NT2/D1 (cell line): ENCODE results near the gene TMEM41B.
"Not testable (repeated sequence)": the region's sequence is repeated elsewhere in the genome, so short reads cannot be mapped to it uniquely, and the experiment has no call there.

ENCODE experiments used
- DNase-seq: peaks from one replicate; pipeline ENCODE4 v3.0.0-alpha.2; 2011; ENCODE audit warnings: low read depth, low spot score
- H3K27me3 ChIP-seq: 2 replicates; pipeline ENCODE4 v1.6.0; 2011; ENCODE audit warnings: mild to moderate bottlenecking; ENCODE audit not compliant: insufficient read length, insufficient read depth
- H3K36me3 ChIP-seq: 2 replicates; pipeline ENCODE4 v1.6.1; 2011; ENCODE audit warnings: mild to moderate bottlenecking, low read length, mixed read lengths; ENCODE audit not compliant: insufficient read depth, insufficient read length
- H3K4me1 ChIP-seq: 2 replicates; pipeline ENCODE4 v1.5.1; 2011; ENCODE audit not compliant: insufficient read depth, insufficient read length
- H3K4me3 ChIP-seq: 2 replicates; pipeline ENCODE4 v1.5.1; 2011; ENCODE audit warnings: low read depth; ENCODE audit not compliant: insufficient read length
- H3K9ac ChIP-seq: 2 replicates; pipeline ENCODE4 v1.6.0; 2011; ENCODE audit warnings: low read depth; ENCODE audit not compliant: insufficient read length
- H3K9me3 ChIP-seq: 2 replicates; pipeline ENCODE4 v1.5.1; 2011; ENCODE audit warnings: mild to moderate bottlenecking, low read length; ENCODE audit not compliant: insufficient read depth
- SUZ12 ChIP-seq: IDR thresholded peaks from 2 replicates; pipeline ENCODE4 v1.6.1; 2011; ENCODE audit not compliant: insufficient read length, insufficient read depth; ENCODE audit errors: extremely low read depth
- YY1 ChIP-seq: IDR thresholded peaks from 2 replicates; pipeline ENCODE4 v1.6.1; 2011; ENCODE audit not compliant: insufficient read length, insufficient read depth
- ZNF274 ChIP-seq: IDR thresholded peaks from 2 replicates; pipeline ENCODE4 v1.6.1; 2011; ENCODE audit warnings: mild to moderate bottlenecking, low read depth, low read length

The TMEM41B gene

DNA sequence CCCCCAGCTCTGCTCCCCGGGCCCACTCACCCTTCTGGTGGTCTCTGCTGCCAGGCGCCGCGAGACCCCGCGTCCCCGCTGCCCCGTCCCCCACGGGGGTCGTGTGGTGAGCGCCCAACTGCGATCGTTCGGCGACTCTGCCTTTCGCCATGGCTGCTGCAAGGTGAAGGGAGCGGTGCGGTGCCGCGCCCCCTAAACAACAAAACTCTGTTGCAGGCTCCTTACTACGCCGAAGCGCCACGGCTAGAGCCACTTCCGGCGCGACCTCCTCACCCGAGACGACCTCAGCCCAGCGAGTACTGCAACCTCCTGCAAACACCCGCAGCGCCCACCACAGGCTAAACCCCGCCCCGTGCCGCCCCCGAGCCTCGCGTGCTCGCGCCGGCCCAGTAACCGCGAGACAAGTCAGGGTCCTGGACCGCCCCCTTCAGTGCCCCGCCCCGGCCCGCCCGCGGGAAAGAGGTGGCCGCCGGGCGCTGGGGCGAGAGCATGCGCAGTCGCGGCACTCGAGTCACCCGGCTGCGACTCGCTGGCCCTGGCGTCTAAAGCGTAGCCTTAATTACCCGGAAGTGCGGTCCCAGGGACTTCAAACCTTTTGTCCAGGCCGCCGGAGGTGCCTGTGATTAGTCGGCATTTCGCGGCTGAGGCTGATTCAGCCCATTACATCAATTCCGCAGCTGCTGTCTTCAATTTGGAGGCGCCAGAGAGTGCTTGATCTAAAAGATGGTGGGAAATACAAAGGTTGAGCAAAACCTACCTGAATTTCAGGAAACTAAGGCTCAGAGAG is at the start of gene TMEM41B:
Gene TMEM41B, minus strand, starts transcription at position 303 of the 787 bp plus-strand sequence. Its CDS starts 152 bp downstream, at position 151.
- Histone ChIP-seq H3K36me3 (peaks cover 14% of the 10 kb centered on the region), H3K27me3 (no peaks in the 10 kb centered on the region), H3K4me1 (peaks cover 9% of the 10 kb centered on the region), H3K9me3 (no peaks in the 10 kb centered on the region), H3K9ac (peak within 1 kb of the TSS; percentile 96), H3K4me3 (peak within 1 kb of the TSS; percentile 96)
- peak; percentile 98 for DNase-seq
- TF ChIP-seq SUZ12 (no peak), ZNF274 (no peak), YY1 (no peak)

GRCh38 chr11:9362393-9362863 is 48.0 kb upstream of the TMEM41B start:
- H3K36me3 ChIP-seq, result no peaks in the 10 kb centered on the region
- H3K9me3 ChIP-seq, result no peaks in the 10 kb centered on the region
- peaks cover 7% of the 10 kb centered on the region for H3K4me1 ChIP-seq
- H3K9ac ChIP-seq, result no peak overlapping the region
- DNase-seq, result no peak
- H3K27me3 ChIP-seq, result no peaks in the 10 kb centered on the region
- no peak for TF ChIP-seq YY1
- TF ChIP-seq ZNF274, result no peak
- TF ChIP-seq SUZ12, result no peak
- no peak overlapping the region for H3K4me3 ChIP-seq

DNA sequence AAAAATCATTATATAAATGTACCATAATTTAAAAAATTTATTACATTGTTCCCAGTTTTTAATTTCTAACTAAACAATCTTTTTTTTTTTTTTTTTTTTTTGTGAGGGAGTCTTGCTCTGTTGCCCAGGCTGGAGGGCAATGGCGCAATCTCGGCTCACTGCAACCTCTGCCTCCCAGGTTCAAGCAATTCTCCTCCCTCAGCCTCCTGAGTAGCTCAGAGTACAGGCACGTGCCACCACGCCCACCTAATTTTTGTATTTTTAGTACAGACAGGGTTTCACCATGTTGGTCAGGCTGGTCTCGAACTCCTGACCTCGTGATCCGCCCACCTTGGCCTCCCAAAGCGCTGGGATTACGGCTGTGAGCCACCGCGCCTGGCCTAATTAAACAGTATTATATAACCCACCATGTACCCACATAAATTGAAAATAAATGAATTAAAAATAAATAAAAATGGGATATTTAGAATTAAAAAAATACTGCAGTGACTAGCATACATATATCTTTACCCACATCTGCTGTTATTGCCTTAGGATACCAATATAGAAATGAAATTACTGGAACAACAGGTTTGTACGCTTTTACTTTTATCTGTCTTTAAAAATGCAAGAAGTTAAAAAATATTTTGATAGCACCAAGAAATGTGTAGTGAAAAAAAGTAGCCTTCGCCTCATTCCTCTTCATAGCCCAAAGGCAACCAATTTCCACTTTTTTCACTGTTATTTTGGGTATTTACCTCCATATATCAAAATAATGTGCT is 46.6 kb upstream of the TMEM41B start:
- H3K9me3 ChIP-seq, H3K36me3 ChIP-seq, DNase-seq, H3K27me3 ChIP-seq, H3K4me1 ChIP-seq, H3K4me3 ChIP-seq, H3K9ac ChIP-seq: not testable (repeated sequence)

DNA sequence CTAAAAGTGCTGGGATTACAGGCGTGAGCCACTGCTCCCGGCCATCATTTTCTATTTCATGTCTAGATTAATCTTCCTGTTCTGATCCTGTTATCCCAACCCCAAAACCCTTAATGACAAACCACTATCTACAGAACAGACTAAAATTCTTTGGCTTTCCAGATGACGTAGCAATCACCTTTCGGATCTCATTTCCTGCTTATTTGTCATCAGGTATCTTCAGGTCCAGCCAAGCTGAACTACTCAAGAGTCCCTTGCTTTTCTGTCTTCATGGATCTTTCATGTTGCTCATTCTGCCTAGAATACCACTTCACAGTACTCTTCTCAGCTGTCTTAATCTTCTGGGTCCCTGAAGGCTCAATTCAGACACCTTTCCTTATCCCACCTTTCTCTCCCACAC is 42.6 kb upstream of the TMEM41B start:
- no peak for DNase-seq
- Histone ChIP-seq H3K9ac (no peak overlapping the region), H3K4me1 (no peaks in the 10 kb centered on the region), H3K9me3 (no peaks in the 10 kb centered on the region), H3K27me3 (no peaks in the 10 kb centered on the region), H3K36me3 (no peaks in the 10 kb centered on the region), H3K4me3 (no peak overlapping the region)
- TF ChIP-seq ZNF274, result no peak
- no peak for TF ChIP-seq SUZ12
- no peak for TF ChIP-seq YY1

GRCh38 chr11:9351321-9351881 is 37.0 kb upstream of the TMEM41B start:
- no peak overlapping the region for H3K4me3 ChIP-seq
- H3K27me3 ChIP-seq, result no peaks in the 10 kb centered on the region
- no peaks in the 10 kb centered on the region for H3K36me3 ChIP-seq
- H3K9ac ChIP-seq, result no peak overlapping the region
- no peaks in the 10 kb centered on the region for H3K9me3 ChIP-seq
- no peaks in the 10 kb centered on the region for H3K4me1 ChIP-seq
- TF ChIP-seq ZNF274 (no peak), SUZ12 (no peak), YY1 (no peak)
- no peak for DNase-seq

DNA sequence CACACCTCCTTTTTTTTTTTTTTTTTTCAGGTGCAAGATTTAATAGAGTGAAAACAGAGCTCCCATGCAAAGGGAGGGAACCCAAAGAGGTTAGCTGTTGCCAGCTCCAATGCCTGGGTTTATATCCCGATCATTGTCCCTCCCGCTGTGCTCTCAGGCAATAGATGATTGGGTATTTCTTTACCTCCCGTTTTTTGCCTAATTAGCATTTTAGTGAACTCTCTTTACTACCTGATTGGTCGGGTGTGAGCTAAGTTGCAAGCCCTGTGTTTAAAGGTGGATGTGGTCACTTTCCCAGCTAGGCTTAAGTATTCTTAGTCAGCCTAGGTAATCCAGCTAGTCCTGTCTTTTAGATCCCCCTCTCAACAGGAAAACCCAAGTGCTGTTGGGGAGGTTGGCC is 33.4 kb upstream of the TMEM41B start:
- not testable (repeated sequence) for H3K36me3 ChIP-seq, H3K27me3 ChIP-seq, H3K4me1 ChIP-seq, H3K4me3 ChIP-seq, H3K9me3 ChIP-seq, H3K9ac ChIP-seq, DNase-seq

DNA sequence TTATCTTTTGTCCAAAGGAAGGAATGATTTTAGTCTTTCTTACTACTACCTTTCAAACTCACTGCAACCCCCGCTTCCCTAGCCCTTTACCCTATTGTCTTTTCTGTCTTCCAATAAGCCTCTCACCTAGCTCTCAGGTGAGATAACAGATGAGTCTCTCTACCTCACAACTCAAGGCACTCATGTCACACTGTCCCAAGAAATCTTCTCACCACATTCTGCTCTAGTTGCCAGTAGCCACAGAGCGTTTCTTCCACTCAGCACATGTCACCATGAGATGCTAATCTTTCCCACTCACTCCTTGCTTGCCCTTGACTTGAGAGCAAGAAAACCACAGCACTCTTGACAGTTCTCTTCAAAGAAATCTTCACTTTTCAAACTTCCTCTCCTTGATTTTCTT is 32.7 kb upstream of the TMEM41B start:
- H3K9ac ChIP-seq, result no peak overlapping the region
- no peaks in the 10 kb centered on the region for H3K27me3 ChIP-seq
- TF ChIP-seq YY1, result no peak
- H3K4me1 ChIP-seq, result no peaks in the 10 kb centered on the region
- no peaks in the 10 kb centered on the region for H3K36me3 ChIP-seq
- H3K9me3 ChIP-seq, result no peaks in the 10 kb centered on the region
- no peak overlapping the region for H3K4me3 ChIP-seq
- no peak for DNase-seq
